Hematopoietic multipotent progenitor cell treated with erythropoietin and hydrocortisone succinate and interleukin-3 and kit ligand, for 8 days (in vitro differentiated cells): Measurements from ENCODE around the gene HCK.
A peak's percentile ranks its signal among the peaks of the same experiment; 100 is the strongest.

Experiments used
- DNase-seq: peaks from one replicate; pipeline ENCODE4 v3.0.0-alpha.2; 2015

HCK gene

DNA sequence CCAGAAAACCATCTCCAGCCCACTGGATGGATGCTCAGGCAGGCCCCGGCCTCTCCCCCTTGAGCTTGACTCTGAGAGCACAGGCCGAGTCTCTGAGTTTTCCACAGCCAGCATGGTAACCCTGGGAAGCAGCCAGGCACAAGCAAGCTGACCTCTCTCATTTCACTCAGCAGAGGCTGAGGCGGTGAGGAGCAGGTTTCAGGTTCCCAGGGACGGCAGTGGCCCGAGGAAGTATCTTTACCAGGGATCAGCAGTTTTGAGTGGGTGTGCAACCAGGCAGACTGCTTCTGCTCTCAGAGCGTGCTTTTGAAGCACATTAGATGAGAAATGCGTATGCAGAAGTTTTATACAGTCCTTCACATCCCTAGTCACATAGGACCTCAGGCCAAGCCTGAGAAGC lies 12.6 kb downstream of the HCK start:
- DNase-seq: no peak

DNA sequence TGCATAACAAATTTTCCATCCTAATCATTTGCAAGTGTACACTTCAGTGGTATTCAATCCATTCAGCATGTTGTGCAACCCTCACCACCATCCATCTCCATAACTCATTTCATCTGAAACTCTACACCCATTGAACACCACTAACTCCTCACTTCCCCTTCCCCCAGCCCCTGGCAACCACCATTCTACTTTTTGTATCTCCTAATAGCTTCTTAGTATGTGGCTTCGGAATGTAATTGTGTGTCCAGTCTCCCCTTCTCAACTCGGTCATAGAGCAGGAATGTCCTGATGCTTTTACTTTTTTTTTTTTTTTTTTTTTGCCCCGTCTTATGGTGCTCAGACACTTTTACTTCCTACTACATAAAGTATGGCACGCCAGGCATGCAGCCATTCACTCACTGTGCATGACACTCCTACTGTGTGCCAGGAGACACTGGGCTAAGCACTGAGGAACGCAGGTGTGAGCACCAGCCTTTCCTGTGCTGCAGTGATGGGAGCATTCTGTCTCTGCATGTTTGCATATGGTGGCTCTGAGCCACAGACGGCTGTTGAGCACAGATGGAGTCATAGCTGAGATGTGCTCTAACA lies 15.3 kb downstream of the HCK start:
- DNase-seq: no peak

DNA sequence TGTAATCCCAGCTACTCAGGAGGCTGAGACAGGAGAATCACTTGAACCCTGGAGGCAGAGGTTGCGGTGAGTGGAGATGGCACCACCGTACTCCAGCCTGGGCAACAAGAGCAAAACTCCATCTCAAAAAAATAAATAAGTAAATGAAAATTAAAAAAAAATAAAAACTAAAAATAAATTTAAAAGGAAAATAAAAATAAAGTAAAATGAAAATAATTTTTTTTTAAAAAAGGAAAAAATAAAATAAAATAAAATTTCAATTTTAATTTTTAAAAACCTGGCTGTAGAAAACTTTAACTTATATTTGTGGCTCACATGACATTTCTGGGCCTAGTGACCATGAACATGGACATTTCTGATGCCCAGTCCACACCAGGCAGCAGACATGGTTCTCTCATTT lies 16.1 kb downstream of the HCK start:
- no peak for DNase-seq

DNA sequence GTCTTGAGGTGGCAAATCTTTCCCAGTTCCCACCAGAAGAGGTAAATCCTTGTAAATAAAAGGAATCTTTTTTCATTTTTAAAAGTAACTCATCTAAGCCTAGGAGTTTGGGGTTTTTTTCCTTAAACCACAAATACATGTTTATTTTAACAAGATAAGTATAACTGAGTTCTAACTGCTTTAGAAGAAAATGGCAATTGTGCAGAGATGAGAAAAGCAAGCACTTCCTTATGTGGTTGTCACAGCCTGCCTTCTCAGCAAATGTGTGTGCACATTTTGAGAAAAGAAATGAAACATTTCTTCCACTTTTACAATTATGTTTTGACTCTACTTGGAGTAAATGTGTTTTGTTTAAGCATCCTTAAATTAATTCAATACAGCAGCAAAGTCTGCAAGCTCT lies 17.7 kb downstream of the HCK start:
- DNase-seq: no peak

DNA sequence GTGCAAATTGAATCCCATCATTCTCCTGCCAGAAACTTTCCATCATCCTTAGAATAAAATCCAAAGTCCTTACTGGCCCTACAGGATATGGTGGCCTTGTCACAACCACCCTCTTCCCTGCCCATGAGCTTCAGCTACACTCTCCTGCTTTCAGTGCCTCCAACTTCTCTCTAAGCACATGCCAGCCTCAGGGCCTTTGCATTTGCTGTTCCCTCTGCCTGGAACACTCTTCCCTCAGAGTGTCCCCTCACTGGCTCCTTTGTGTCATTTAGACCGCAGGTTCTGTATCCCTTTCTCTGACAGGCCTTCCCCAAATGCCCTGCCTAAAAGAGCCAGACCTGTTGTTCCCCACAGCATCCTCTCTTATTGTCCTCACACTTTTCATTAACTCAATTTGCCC lies 18.2 kb downstream of the HCK start:
- DNase-seq: no peak

DNA sequence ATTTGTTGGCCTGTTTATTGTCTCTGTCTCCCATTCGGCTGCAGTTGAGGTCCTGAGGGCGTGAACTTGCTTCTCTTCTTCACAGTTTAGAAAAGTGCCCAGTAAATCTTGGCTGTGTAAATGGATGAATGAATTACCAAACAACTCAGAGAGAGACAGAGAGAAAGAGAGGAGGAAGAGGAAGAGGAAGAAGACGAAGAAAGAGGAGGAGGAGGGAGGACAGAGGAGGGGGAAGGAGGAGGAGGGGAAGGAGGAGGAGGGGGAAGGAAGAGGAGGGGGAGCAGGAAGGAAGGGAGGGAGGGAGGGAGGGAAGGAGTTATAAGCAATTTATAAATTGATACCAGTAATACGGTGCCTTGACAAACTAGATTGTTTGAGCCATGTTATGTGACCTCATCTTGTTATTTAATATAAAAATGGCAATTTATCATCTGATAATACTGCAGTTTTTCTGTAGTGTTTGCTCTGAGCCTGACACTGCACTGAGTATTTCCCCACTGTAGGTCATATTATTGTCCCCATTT lies 18.7 kb downstream of the HCK start:
- DNase-seq: no peak

DNA sequence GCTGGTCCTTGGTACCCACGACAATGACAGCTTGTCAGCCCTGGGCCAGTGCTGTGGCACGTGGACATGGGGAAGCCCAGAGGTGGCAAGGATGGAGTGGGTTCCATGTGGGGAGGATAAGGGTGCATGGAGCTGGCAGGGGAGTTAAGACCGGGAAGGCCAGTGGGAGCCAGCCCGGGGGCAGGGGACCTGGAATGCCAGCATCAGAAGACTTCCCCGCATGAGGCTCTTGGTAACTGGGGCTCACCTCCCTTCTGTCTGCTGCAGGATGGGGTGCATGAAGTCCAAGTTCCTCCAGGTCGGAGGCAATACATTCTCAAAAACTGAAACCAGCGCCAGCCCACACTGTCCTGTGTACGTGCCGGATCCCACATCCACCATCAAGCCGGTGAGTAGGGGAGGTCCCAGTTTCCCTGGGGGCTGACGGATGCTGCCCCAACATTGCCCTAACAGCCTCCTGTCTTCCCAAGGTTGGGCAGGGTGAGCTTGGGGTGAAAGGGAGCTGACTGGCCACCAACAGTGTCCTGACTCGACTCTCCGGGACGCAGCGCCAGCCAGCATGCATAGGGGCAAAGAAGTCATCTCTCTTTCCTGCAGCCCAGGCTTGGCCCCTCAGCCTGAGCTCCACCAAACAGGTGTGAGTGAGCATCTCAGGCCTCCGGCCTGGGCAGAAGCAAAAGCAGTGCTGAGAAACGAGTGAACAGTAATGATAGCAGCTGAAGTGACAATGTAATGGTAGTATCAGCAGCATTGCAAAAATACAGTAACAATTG lies 19.5 kb downstream of the HCK start:
- DNase-seq: no peak

DNA sequence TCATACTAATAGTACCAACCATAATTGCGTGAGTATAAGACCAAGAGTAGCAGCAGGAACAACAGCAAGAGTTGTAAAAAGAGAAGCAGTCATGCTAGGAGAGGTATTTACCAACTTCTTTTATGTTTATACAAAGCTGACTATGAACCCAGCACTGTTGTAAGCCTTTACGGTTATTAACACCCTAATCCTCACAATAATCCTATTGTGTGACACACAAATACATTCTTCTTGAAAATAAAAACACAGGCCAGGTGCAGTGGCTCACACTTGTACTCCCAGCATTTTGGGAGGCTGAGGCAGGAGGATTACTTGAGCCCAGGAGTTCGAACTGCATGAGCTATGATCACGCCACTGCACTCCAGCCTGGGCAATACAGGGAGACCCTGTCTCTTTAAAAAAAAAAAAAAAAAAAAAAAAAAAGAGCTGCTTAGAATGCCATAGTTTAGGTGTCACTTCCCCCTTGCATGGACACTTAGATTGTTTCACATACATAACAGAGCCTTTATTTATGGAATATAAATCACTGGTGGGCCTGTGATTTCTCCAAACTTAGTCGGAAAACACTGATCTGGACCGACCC lies 20.2 kb downstream of the HCK start:
- DNase-seq: no peak

DNA sequence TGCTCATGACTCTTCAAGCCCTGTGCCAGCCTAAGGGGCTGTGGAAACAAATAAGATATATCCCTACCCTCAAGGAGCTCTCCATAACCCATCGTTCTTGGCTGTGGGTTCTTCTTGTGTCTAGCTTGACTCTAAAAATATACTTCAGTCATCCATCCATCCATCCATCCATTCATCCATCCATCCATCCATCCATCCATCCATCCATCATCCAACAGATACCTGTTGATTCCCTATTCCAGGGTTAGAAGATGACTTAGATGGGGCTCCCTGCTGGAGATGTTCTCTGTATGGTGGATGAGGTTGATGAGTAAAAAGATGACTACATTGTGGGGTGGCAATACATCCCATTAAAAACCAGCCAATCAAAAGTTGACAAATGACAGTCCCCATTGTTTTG lies 23.5 kb downstream of the HCK start:
- no peak for DNase-seq

DNA sequence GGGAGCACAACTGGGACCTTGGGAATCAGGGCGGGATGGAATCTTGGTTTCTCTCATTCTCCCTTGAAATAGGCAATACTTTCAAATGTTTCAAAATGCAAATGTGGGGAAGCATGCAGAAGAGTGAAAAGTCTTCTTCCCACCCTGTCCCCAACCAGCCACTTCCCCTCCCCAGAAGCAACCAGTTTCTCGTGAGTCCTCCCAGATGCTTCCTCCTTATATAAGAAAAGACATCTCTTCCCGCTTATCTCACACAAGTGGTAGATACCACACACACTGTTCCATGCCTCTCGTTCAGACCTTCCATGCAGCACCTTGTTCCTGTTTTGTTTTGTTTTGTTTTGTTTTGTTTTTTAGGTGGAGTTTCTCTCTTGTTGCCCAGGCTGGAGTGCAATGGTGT lies 25.1 kb downstream of the HCK start:
- no peak for DNase-seq

DNA sequence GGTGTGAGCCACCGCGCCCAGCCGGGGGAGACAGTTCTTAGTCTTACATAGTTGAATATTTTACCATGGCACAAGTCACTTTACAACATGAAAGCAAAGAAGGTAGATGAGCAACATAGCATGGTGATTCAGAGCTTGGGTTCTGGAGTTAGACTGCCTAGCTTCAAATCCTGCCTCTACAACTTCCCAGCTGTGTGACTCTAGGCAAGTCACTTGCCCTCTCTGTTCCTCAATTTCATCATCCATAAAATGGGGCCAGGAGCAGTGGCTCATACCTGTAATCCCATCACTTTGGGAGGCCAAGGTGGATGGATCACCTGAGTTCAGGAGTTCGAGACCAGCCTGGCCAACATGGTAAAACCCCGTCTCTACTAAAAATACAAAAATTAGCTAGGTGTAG lies 26.3 kb downstream of the HCK start:
- DNase-seq: no peak

DNA sequence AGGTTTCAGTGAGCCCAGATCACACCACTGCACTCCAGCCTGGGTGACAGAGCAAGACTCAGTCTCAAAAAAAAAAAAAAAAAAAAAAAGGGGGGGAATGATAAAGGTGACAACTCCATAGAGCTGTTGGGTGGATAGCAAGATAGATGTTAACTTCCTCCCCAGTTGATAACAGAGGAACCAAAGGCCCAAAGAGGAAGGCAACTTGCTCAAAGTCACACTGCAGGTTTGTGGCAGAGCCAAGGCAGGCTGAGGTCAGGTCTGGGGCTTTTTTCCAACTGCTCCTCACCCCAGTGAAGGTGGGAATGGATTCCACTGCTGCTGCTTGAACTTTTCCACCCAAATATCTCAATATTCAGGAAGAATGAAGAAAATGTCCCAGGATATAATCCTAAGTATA lies 26.7 kb downstream of the HCK start:
- no peak for DNase-seq

DNA sequence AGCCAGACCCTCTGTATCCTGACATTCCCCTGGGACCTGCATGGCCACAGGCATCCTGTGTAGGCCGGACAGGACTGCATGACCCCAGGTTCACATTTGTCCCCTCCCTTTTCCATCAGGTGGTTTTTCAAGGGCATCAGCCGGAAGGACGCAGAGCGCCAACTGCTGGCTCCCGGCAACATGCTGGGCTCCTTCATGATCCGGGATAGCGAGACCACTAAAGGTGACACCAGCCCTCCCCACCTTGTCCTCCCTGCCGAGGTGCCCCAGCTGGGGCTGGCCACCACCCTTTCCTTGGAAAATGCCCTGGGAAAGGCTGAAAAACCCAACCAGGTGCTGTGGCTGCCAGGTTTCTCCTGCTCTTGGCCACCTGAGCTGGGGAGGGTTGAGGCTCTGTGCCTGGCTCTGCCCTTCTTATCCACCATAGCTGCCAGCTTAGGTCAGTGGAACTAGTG lies 27.6 kb downstream of the HCK start:
- DNase-seq: no peak

DNA sequence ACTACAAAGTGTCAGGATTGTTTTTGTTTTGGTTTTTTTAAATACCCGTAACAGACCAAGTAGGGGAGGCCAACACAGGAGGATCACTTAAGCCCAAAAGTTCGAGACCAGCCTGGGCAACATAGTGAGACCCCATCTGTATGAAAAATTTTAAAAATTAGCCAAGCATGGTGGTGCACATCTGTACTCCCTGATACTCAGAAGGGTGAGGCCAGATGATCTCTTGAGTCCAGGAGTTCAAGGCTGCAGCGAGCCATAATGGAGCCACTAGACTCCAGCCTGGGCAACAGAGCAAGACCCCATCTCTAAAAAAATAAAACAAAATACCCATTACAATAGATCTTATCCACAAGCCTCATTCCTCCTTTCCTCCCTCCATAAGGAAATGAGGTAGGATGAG lies 28.7 kb downstream of the HCK start:
- DNase-seq: no peak

DNA sequence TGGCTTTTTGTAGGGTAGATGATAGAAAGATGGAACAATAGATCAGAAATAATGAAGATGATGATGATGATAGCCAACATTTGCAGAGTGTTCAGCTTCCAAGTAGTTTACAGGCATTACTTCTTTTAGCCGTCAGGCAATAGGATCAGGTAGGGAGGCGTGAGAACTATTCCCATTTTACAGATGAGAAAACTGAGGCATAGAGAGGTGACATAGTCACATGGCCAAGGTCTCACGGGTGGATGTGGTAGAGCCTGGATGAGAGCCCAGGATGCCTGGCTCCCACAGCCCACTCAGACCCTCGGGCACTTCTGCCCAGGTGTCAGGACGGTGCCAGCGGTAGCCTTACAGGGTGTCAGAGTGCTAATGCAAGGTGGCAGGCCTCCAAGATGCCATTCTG lies 31.4 kb downstream of the HCK start:
- no peak for DNase-seq

DNA sequence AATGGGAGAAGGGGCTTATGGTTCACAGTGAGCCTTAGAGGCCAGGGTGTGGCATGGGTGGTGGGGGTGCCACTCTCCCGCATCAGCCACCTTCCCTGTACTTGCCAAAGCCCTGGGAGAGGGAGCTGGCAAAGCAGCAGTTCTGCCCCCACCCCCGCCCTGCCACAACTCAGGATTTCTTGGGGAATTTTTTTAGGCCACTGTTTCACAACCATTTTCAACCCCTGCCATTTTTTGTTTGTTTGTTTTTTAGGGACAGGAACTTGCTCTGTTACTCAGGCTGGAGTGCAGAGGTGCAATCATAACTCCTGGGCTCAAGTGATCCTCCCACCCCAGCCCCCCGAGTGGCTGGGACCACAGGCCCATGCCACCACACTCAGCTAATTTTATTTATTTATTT lies 35.0 kb downstream of the HCK start:
- no peak for DNase-seq

DNA sequence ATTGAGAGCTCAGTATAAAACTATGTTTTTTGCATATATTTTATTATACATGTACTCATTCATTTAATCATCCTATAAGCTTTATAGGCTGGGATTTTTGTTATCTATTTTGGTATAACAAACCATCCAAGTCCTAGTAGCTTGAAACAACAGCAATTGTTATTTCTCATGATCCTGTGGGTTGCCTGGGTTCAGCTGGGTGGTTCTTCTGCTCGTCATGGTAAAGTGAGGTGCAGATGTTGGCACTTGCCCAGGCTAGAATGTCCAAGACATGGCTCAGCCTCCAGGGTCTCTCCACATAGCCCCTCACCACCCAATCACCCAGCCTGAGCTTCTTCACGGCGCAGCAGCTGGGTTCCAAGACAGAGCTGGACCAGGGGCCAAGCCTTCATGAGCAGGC lies 36.7 kb downstream of the HCK start:
- no peak for DNase-seq

DNA sequence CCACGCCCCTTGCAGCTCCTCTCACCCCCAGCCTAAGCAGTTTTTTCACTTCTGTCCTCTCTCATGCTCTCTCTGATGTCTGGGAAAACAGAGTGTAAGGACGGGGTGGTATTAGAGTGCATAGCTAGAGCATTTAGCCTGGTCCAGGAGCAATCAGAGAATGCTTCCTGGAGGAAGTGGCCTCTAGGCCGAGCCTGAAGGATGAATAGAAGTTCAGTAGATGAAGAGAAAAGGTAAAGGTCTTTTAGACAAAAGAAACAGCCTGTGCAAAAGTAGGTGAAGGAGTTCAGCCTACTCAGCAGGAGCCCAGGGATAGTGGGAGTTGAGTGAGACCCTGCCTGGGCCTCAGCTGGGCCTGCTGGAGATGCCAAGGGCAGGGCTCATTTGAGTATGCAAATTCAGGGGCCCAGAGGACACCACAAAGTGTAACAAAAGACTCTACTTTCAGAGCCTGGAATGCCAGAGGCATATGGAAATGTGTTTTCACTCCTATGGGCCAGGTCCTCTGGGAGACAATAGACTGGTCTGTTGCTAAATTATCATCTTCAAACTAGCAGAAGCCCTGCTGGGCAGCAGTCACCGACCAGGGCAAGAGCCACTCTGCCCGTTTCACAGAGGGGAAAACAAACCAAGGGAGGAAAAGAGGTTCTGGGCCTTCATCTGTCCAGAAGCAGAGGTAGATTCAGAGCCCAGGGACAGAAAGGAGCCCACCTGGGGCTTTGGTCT lies 37.8 kb downstream of the HCK start:
- no peak for DNase-seq

DNA sequence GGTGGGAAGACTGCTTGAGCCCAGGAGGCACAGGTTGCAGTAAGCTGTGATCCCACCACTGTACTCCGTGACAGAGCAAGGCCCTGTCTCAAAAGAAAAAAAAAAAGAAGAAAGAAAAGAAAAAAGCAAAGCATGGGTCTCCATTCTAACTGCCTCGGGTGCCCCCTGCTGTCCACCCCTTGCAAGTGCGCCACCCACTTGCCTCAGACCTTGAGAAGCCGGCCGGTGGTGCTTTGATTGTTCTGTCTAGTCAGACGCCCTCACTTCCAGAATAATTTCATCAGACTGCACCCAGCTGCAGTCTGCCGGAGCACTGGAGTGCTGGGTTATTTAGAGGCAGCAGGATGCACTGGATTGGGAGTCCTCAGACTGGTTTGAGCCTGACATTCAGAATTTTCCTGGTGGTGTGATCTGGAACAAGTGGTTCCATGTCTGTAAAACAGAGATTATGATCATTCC lies 39.9 kb downstream of the HCK start:
- DNase-seq: peak; percentile 76

DNA sequence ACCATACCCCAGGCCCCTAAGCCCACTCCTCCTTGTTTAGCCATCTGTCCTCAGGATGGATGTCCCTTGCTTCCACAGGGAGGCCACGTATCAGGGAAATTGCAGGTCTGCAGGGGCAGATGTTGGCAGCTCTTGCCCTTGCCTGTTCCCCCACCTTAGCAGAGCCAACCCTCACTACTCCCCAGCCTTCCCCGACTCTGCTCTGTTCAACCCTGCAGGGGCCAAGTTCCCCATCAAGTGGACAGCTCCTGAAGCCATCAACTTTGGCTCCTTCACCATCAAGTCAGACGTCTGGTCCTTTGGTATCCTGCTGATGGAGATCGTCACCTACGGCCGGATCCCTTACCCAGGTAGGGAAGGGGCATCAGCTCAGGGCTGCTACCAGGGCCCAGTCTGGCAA lies 46.7 kb downstream of the HCK start:
- DNase-seq: no peak

DNA sequence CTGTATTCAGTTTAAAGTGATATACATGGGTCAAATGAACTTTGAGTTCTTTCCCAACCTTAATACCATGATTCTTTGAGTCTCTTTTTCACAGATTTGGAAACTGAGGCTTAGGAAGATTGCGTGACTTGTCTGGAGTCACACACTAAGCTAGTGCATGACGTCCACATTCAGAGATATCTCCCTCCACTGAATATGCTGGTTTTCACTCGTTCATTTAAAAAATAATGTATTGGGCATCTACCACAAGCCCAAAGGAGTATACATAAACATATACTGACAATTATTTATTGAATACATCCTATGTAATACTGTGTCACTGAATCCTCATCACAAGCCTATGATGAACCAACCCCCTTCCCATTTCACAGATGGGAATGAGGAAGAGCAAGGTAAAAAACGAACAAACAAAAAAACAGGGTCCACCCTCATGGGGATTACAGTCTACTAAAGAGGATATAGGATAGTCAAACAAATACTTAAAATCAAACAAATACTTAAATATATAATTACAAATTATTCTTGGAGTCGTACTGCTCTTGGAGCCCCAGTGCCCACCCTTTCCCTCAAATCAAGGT lies 56.9 kb downstream of the HCK start:
- DNase-seq: no peak

DNA sequence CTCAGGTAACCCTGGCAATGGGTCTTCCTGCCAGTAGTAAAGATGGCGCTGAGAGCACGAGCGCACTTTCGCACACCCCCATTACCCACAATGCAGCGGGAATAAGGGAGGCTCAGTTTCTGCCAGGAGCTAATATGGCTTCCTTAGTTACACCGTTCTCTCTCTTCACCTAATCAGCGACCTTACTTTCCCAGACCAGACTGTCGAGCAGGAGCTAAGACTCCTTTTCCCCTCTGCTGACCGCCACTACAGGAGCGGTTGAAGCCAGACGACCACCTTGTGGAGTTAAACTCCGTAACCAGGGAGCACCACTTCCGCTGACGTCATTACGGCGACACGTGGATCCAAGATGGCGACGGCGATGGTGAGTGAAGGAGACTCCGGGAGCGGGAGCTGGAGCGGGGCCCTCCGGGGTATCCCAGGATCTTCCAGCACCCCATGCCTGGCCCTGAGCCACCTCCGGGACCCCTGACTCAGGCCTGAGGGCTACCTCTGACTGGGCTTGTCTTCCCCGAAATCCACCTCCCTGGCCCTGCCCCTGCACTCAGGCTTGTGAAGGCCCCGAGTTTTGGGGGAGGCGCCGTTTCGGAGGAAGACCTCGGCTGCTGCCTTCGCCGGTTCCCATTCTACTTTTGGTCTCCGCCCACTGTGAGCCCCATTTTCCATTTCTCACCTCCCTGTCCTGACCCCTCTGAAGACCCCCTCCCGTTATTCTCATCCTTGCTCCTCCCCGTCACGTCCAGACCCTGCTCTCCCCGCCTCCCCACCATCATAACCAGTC lies 57.5 kb downstream of the HCK start, which contains the start of gene TM9SF4:
Gene TM9SF4 (plus strand): TSS at position 323 of the 781 bp plus-strand sequence. CDS start 27 bp downstream, at position 350.
- peak; percentile 97 for DNase-seq
